Astrocyte (in vitro differentiated cells and primary cell): Measurements from ENCODE around the gene DGCR2. TPM values are rescaled to one million over a fixed set of nuclear protein-coding genes. Genes with fewer than 3 reads are reported as not detected.
"Not testable (repeated sequence)": the region's sequence is repeated elsewhere in the genome, so short reads cannot be mapped to it uniquely, and the experiment has no call there.

Experiments used
- DNase-seq: peaks from one replicate; pipeline ENCODE4 v3.0.0-alpha.2; 2010; ENCODE audit warnings: low read depth
- FAIRE-seq: peaks from 2 replicates; lab custom pipeline; 2011; peaks lifted over from hg19 to GRCh38; lab: Jason Lieb, UNC
- H2AFZ ChIP-seq: 2 replicates; pipeline ENCODE4 v1.6.0; 2012; ENCODE audit warnings: low read depth, low read length, inconsistent platforms
- H3K27ac ChIP-seq: 2 replicates; pipeline ENCODE4 v1.5.1; 2011; ENCODE audit warnings: low read depth, low read length, inconsistent platforms
- H3K27me3 ChIP-seq: 2 replicates; pipeline ENCODE4 v1.6.0; 2011; ENCODE audit warnings: low read length, inconsistent platforms; ENCODE audit not compliant: insufficient read depth
- H3K36me3 ChIP-seq: 2 replicates; pipeline ENCODE4 v1.5.1; 2011; ENCODE audit warnings: low read length, inconsistent platforms; ENCODE audit not compliant: insufficient read depth
- H3K4me1 ChIP-seq: 2 replicates; pipeline ENCODE4 v1.5.1; 2011; ENCODE audit warnings: low read length, inconsistent platforms; ENCODE audit not compliant: insufficient read depth
- H3K4me2 ChIP-seq: 2 replicates; pipeline ENCODE4 v1.6.0; 2012; ENCODE audit warnings: low read length, inconsistent platforms
- H3K4me3 ChIP-seq: 2 replicates; pipeline ENCODE4 v1.5.1; 2011; ENCODE audit warnings: low read depth, mild to moderate bottlenecking, low read length, inconsistent platforms; ENCODE audit not compliant: insufficient read depth
- H3K79me2 ChIP-seq: 2 replicates; pipeline ENCODE4 v1.6.0; 2012; ENCODE audit warnings: mild to moderate bottlenecking, low read length, inconsistent platforms; ENCODE audit not compliant: insufficient read depth
- H3K9ac ChIP-seq: 2 replicates; pipeline ENCODE4 v1.6.0; 2012; ENCODE audit warnings: mild to moderate bottlenecking, low read length, inconsistent platforms
- H3K9me3 ChIP-seq: 2 replicates; pipeline ENCODE4 v1.5.1; 2012; ENCODE audit warnings: low read depth, mild to moderate bottlenecking, low read length, inconsistent platforms; ENCODE audit not compliant: insufficient read depth
- H4K20me1 ChIP-seq: 2 replicates; pipeline ENCODE4 v1.6.0; 2012; ENCODE audit warnings: low read length, inconsistent platforms; ENCODE audit not compliant: insufficient read depth
- H3K27ac Mint-ChIP-seq: one replicate; pipeline ENCODE4 v1.8.0; 2021; ENCODE audit warnings: mild to moderate bottlenecking, mixed read lengths; ENCODE audit not compliant: unreplicated experiment
- H3K27me3 Mint-ChIP-seq: one replicate; pipeline ENCODE4 v1.8.0; 2021; ENCODE audit warnings: low read depth, mixed read lengths; ENCODE audit not compliant: unreplicated experiment
- H3K36me3 Mint-ChIP-seq: one replicate; pipeline ENCODE4 v1.8.0; 2021; ENCODE audit warnings: low read depth, mixed read lengths; ENCODE audit not compliant: unreplicated experiment
- H3K4me1 Mint-ChIP-seq: one replicate; pipeline ENCODE4 v1.8.0; 2021; ENCODE audit warnings: low read depth, mixed read lengths; ENCODE audit not compliant: unreplicated experiment
- H3K4me3 Mint-ChIP-seq: one replicate; pipeline ENCODE4 v1.8.0; 2021; ENCODE audit warnings: mild to moderate bottlenecking, moderate library complexity, mixed read lengths; ENCODE audit not compliant: unreplicated experiment
- H3K9me3 Mint-ChIP-seq: one replicate; pipeline ENCODE4 v1.8.0; 2021; ENCODE audit warnings: mild to moderate bottlenecking, mixed read lengths; ENCODE audit not compliant: unreplicated experiment
- CTCF ChIP-seq: IDR thresholded peaks from 2 replicates; pipeline ENCODE4 v1.5.1; 2011; ENCODE audit warnings: low read depth, mild to moderate bottlenecking, inconsistent platforms, low read length, moderate library complexity; ENCODE audit not compliant: insufficient read depth
- EZH2 ChIP-seq: IDR thresholded peaks from 2 replicates; pipeline ENCODE4 v1.6.1; 2012; ENCODE audit warnings: mild to moderate bottlenecking, low read length, inconsistent platforms; ENCODE audit not compliant: insufficient read depth
- total RNA-seq: library from RNA; stranded (reverse); gene quantifications from 2 replicates; pipeline ENCODE4 v1.2.1, GENCODE V29; 2021

The DGCR2 gene
- total RNA-seq, 1 donor from 2014 or later = 49.4 TPM

GRCh38 chr22:19035474-19036228, 86.6 kb downstream of the DGCR2 start:
- Histone ChIP-seq H3K36me3 (peaks cover 2% of the 10 kb centered on the region), H4K20me1 (peaks cover 12% of the 10 kb centered on the region), H3K79me2 (no peaks in the 10 kb centered on the region), H3K4me1 (no peaks in the 10 kb centered on the region), H3K27me3 (peaks cover 3% of the 10 kb centered on the region), H3K4me3 (no peak overlapping the region), H2AFZ (no peak overlapping the region), H3K9ac (no peak overlapping the region), H3K4me2 (no peak overlapping the region), H3K27ac (no peak overlapping the region), H3K9me3 (no peaks in the 10 kb centered on the region)
- Mint-ChIP-seq H3K36me3 (peaks cover 4% of the 10 kb centered on the region), H3K4me1 (no peaks in the 10 kb centered on the region), H3K27ac (no peak overlapping the region), H3K4me3 (no peak overlapping the region), H3K27me3 (peaks cover 17% of the 10 kb centered on the region), H3K9me3 (peaks cover 2% of the 10 kb centered on the region)
- DNase-seq (no peak), FAIRE-seq (no peak)
- TF ChIP-seq EZH2 (no peak), CTCF (no peak)

- not testable (repeated sequence) for H3K4me1 Mint-ChIP-seq, H2AFZ ChIP-seq, H3K4me3 ChIP-seq, H3K27me3 ChIP-seq, H3K27ac Mint-ChIP-seq, H3K4me2 ChIP-seq, FAIRE-seq, H3K9me3 ChIP-seq, H3K9me3 Mint-ChIP-seq, H3K9ac ChIP-seq, H3K4me1 ChIP-seq, H3K36me3 ChIP-seq, H3K27ac ChIP-seq, DNase-seq, H3K4me3 Mint-ChIP-seq, H3K79me2 ChIP-seq, H3K36me3 Mint-ChIP-seq
- H3K27me3 Mint-ChIP-seq = peaks cover 23% of the 10 kb centered on the region
- peaks cover 12% of the 10 kb centered on the region for H4K20me1 ChIP-seq
Measured at GRCh38 chr22:19035126-19035473, 87.1 kb downstream of the DGCR2 start.

GRCh38 chr22:19034724-19035120, 87.5 kb downstream of the DGCR2 start:
- not testable (repeated sequence) for H3K4me1 Mint-ChIP-seq, H3K4me2 ChIP-seq, H2AFZ ChIP-seq

GRCh38 chr22:19034031-19034723, 88.0 kb downstream of the DGCR2 start:
- not testable (repeated sequence) for H3K4me2 ChIP-seq, H3K4me1 Mint-ChIP-seq, H3K9ac ChIP-seq, H3K4me3 Mint-ChIP-seq, FAIRE-seq, H3K9me3 Mint-ChIP-seq, H3K27ac Mint-ChIP-seq, H3K27ac ChIP-seq, H2AFZ ChIP-seq, H3K27me3 ChIP-seq, H3K36me3 ChIP-seq, H3K4me3 ChIP-seq, H3K79me2 ChIP-seq, H3K4me1 ChIP-seq, H3K36me3 Mint-ChIP-seq, H3K9me3 ChIP-seq, DNase-seq
- H4K20me1 ChIP-seq = peaks cover 12% of the 10 kb centered on the region
- peaks cover 23% of the 10 kb centered on the region for H3K27me3 Mint-ChIP-seq

More at GRCh38 chr22:19034724-19035120, 87.5 kb downstream of the DGCR2 start:
- not testable (repeated sequence) for H3K27me3 ChIP-seq, H3K27ac ChIP-seq, FAIRE-seq, DNase-seq, H3K36me3 Mint-ChIP-seq, H3K9me3 ChIP-seq, H3K36me3 ChIP-seq, H3K9ac ChIP-seq, H3K4me3 ChIP-seq, H3K4me1 ChIP-seq, H3K27ac Mint-ChIP-seq, H3K4me3 Mint-ChIP-seq, H3K79me2 ChIP-seq, H3K9me3 Mint-ChIP-seq
- peaks cover 23% of the 10 kb centered on the region for H3K27me3 Mint-ChIP-seq
- H4K20me1 ChIP-seq = peaks cover 12% of the 10 kb centered on the region

- H3K4me1 Mint-ChIP-seq, H3K9ac ChIP-seq, H3K4me1 ChIP-seq, H2AFZ ChIP-seq, H3K4me3 Mint-ChIP-seq, H3K27ac ChIP-seq, H3K36me3 Mint-ChIP-seq, H3K27me3 ChIP-seq, H3K4me3 ChIP-seq, H3K27ac Mint-ChIP-seq, DNase-seq, H3K9me3 Mint-ChIP-seq, H3K4me2 ChIP-seq, H3K36me3 ChIP-seq, FAIRE-seq, H3K79me2 ChIP-seq, H3K9me3 ChIP-seq: not testable (repeated sequence)
- peaks cover 26% of the 10 kb centered on the region for H3K27me3 Mint-ChIP-seq
- H4K20me1 ChIP-seq = peaks cover 12% of the 10 kb centered on the region
Measured at GRCh38 chr22:19033568-19033905, 88.7 kb downstream of the DGCR2 start.
